Osteocyte (in vitro differentiated cells): ENCODE data around the gene P2RX5. TPM values are rescaled to one million over a fixed set of nuclear protein-coding genes. Genes with fewer than 3 reads are reported as not detected.
A peak's percentile ranks its signal among the peaks of the same experiment; 100 is the strongest.

Experiments
- DNase-seq: peaks from one replicate; pipeline ENCODE4 v3.0.0; 2021; ENCODE audit warnings: mixed read lengths; ENCODE audit not compliant: unreplicated experiment; ENCODE audit errors: extremely low spot score
- H3K27ac Mint-ChIP-seq: one replicate; pipeline ENCODE4 v1.8.0; 2021; ENCODE audit warnings: mild to moderate bottlenecking, mixed read lengths; ENCODE audit not compliant: unreplicated experiment
- H3K27me3 Mint-ChIP-seq: one replicate; pipeline ENCODE4 v1.8.0; 2021; ENCODE audit warnings: mixed read lengths; ENCODE audit not compliant: unreplicated experiment
- H3K36me3 Mint-ChIP-seq: one replicate; pipeline ENCODE4 v1.8.0; 2021; ENCODE audit warnings: mixed read lengths; ENCODE audit not compliant: unreplicated experiment
- H3K4me1 Mint-ChIP-seq: one replicate; pipeline ENCODE4 v1.8.0; 2021; ENCODE audit warnings: mixed read lengths; ENCODE audit not compliant: unreplicated experiment
- H3K4me3 Mint-ChIP-seq: one replicate; pipeline ENCODE4 v1.8.0; 2021; ENCODE audit warnings: mild to moderate bottlenecking, moderate library complexity, mixed read lengths; ENCODE audit not compliant: unreplicated experiment
- H3K9me3 Mint-ChIP-seq: one replicate; pipeline ENCODE4 v1.8.0; 2021; ENCODE audit warnings: mixed read lengths; ENCODE audit not compliant: unreplicated experiment
- total RNA-seq: library from RNA; stranded (reverse); gene quantifications from 2 replicates; pipeline ENCODE4 v1.2.1, GENCODE V29; 2021
- TF ChIP-seq, protein P1 (sequence below): fragments of 200-600 bp; sonication (generic); IDR thresholded peaks from 2 replicates; pipeline ENCODE4 v1.5.0; 2021; ENCODE audit warnings: antibody characterized with exemption, mild to moderate bottlenecking, moderate library complexity

The P2RX5 gene
- total RNA-seq, 1 donor from 2014 or later, result 0.43 TPM

DNA sequence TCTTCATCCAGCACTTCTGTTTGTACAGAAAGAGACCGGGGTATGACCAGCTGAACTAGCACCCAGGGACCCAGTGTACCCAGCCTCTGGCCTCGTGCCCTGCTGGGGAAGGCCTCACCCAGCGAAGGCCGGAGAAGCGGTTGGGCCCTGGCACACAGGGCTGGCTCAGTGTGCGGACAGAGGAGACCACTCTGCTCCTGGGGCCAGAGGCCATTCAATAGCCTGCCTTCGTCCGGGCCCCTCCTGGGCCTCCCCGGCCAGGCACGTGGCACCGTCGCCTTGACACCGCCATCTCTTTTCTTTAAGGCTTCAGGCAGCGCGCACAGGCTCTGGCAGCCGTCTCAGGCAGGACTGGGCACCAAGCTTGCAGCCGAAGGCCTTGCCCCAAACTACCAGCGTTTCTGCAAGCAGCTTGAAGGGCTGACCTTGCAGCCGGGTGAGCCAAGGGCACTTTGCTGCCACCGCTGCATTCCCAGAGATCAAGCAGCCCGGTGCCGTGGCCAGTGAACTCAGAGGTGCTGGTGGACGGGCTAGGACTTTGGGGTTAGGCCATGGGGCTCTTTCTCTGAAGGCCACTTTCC lies 35.6 kb downstream of the P2RX5 start:
- no peak for DNase-seq
- peak overlapping the region; percentile 91 for H3K27ac Mint-ChIP-seq
- TF ChIP-seq, protein P1, sequence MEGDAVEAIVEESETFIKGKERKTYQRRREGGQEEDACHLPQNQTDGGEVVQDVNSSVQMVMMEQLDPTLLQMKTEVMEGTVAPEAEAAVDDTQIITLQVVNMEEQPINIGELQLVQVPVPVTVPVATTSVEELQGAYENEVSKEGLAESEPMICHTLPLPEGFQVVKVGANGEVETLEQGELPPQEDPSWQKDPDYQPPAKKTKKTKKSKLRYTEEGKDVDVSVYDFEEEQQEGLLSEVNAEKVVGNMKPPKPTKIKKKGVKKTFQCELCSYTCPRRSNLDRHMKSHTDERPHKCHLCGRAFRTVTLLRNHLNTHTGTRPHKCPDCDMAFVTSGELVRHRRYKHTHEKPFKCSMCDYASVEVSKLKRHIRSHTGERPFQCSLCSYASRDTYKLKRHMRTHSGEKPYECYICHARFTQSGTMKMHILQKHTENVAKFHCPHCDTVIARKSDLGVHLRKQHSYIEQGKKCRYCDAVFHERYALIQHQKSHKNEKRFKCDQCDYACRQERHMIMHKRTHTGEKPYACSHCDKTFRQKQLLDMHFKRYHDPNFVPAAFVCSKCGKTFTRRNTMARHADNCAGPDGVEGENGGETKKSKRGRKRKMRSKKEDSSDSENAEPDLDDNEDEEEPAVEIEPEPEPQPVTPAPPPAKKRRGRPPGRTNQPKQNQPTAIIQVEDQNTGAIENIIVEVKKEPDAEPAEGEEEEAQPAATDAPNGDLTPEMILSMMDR, result no peak
- no peak overlapping the region for H3K4me3 Mint-ChIP-seq
- peaks cover 8% of the 10 kb centered on the region for H3K36me3 Mint-ChIP-seq
- no peaks in the 10 kb centered on the region for H3K9me3 Mint-ChIP-seq
- peaks cover 27% of the 10 kb centered on the region for H3K4me1 Mint-ChIP-seq
- no peaks in the 10 kb centered on the region for H3K27me3 Mint-ChIP-seq

DNA sequence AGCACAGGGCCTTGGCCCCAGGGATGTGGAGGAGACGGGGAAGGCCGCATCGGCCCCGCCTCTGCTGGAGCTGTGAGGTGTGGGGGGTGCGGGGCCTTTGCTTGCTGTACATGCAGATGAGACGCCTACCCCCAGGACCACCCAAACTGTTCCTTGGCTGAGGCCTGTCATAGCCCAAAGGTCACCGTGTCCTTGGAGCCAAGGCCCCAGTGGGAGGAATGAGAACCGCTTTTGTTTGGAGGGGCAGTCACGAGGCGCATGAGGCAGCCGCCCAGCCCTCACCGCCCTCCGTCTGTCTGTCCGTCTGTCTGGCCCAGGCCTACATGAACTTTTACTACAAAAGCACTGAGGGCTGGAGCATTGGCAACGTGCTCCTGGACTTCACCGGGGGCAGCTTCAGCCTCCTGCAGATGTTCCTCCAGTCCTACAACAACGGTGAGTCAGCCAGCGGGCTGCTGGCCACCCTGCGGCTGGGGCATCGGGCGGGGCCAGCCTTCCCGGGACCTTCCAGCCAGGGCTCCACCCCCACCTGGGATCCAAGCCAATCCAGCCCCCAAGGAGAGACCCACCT lies 36.3 kb downstream of the P2RX5 start:
- no peak overlapping the region for H3K4me3 Mint-ChIP-seq
- H3K9me3 Mint-ChIP-seq, result no peaks in the 10 kb centered on the region
- no peaks in the 10 kb centered on the region for H3K27me3 Mint-ChIP-seq
- TF ChIP-seq, protein P1, result peak; percentile 12
- peaks cover 8% of the 10 kb centered on the region for H3K36me3 Mint-ChIP-seq
- H3K4me1 Mint-ChIP-seq, result peaks cover 22% of the 10 kb centered on the region
- H3K27ac Mint-ChIP-seq, result peak overlapping the region; percentile 91
- DNase-seq, result peak; percentile 90

DNA sequence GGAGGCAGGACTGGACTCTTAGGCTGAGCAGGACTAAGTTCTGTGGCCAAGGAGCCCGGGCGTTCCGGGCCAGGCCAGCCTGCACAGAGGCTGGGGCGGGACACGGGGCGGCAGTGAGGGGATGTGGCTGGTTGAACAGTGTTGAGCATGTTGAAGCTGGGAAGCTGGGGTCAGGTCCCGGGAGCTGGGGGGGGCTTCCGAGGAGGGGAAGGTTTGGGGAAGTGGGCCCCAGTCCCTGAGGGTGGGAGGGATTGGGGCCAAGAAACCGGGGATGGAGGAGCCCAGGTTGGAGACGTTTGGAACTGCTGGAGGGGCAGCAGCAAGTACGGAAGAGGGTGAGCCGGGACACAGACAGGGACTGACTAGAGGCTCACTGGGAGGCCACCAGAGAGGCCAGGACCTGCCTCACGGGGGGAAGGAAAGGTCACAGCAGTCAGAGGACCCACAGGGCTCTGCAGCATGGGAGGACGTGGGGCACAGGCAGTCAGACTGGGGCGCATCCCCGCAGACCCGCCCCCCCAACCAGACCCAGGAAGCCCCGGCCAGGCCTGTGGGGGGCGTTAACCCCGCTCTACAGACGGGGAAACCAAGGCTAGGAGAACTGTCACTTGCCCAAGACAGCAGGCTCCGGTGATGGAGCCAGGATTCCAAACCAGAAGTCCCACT lies 37.0 kb downstream of the P2RX5 start:
- no peak for DNase-seq
- H3K27ac Mint-ChIP-seq, result peak overlapping the region; percentile 91

DNA sequence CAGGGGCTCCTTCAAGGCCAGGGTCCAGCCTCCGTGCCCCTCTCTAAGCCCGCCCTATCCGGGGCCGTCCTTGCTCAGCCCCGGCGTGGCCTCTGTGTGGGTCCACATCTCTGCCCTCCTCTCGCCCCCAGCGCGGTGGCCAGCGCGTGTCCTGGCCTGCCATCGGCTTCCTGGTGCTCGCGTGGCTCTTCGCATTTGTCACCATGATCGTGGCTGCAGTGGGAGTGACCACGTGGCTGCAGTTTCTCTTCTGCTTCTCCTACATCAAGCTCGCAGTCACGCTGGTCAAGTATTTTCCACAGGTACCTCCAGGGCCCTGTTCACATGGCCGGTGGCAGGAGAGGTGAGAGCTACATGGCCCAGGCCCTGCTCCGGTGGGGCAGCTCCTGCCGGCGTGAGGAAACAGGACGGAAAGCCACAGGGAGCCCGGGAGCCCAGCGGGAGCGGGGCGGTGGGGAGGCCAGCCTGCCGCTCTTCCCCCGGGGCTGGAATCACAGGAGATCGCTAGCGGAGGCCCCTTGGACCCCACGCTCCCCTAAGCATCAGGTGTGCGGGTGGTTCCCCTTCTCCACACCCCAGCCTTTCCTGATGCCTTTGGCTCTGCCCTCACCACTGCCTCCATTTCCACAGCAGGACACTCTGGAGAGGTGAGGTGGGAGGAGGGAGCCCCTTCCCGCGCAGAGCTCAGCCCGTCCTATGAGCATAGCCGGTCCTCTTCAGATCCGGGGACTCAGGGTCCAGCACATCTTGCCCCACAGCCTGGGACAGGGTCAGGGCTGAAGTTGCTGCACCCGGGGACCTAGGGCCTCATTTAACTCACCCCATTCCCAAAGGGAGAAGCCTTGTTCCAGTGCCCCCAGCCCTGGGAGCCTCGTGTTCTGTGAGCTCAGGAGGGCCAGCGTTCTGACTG lies 37.8 kb downstream of the P2RX5 start:
- Mint-ChIP-seq H3K27me3 (no peaks in the 10 kb centered on the region), H3K9me3 (no peaks in the 10 kb centered on the region), H3K36me3 (peaks cover 3% of the 10 kb centered on the region), H3K4me3 (no peak overlapping the region), H3K4me1 (peaks cover 22% of the 10 kb centered on the region), H3K27ac (peak overlapping the region; percentile 91)
- TF ChIP-seq, protein P1, result no peak
- no peak for DNase-seq

More for the DNA sequence above, 37.0 kb downstream of the P2RX5 start:
- Mint-ChIP-seq H3K4me1 (peaks cover 22% of the 10 kb centered on the region), H3K9me3 (no peaks in the 10 kb centered on the region), H3K36me3 (peaks cover 3% of the 10 kb centered on the region), H3K27me3 (no peaks in the 10 kb centered on the region), H3K4me3 (no peak overlapping the region)
- TF ChIP-seq, protein P1, result no peak
